A549 (cell line): ENCODE measurements around the gene IGF2BP3. TPM values are rescaled to one million over a fixed set of nuclear protein-coding genes. Genes with fewer than 3 reads are reported as not detected.
A peak's percentile ranks its signal among the peaks of the same experiment; 100 is the strongest.

ENCODE experiments used
- ATAC-seq, 2 experiments: fragments of 200-7000 bp in 1 of 2; fragments of >200 bp in 1 of 2; cut with Nextera tagmentation in 1 of 2; cut with Tn5 transposase in 1 of 2; 3 replicates each; pipeline versions ENCODE4 v1.8.0 to v1.9.1; 2018 to 2020; ENCODE audit warnings: mild to moderate bottlenecking in 1 of 2, moderate library complexity in 1 of 2
- CTCF ChIA-PET: fragments of 300-600 bp; sonication (Branson Sonifier 250); formaldehyde crosslinking; extraction: SDS; loops from one replicate; lab custom pipeline; 2021; ENCODE audit warnings: antibody characterized with exemption, inconsistent platforms; lab: Yijun Ruan, JAX
- POLR2A ChIA-PET: fragments of 350-600 bp; formaldehyde crosslinking; extraction: SDS; loops from one replicate; lab custom pipeline; 2021; ENCODE audit warnings: antibody characterized with exemption, inconsistent platforms; lab: Yijun Ruan, JAX
- DNase-seq, 2 experiments: peaks; one replicate each; pipeline versions ENCODE4 v3.0.0 to v3.0.0-alpha.2; 2011 to 2016; ENCODE audit warnings: low read depth in 1 of 2, low spot score in 1 of 2
- FAIRE-seq: peaks from 2 replicates; lab custom pipeline; 2011; peaks lifted over from hg19 to GRCh38; lab: Jason Lieb, UNC
- H3K27ac ChIP-seq, 2 experiments: fragments of >200 bp; sonication (Bioruptor Twin); formaldehyde crosslinking; 3 replicates each; pipeline ENCODE4 v1.5.1; 2016 to 2017
- H3K4me1 ChIP-seq: fragments of >200 bp; sonication (Bioruptor Twin); formaldehyde crosslinking; 3 replicates; pipeline ENCODE4 v1.6.1; 2016
- H3K4me2 ChIP-seq: fragments of >200 bp; sonication (Bioruptor Twin); formaldehyde crosslinking; 3 replicates; pipeline ENCODE4 v1.6.1; 2016
- H3K4me3 ChIP-seq: fragments of >200 bp; sonication (Bioruptor Twin); formaldehyde crosslinking; 3 replicates; pipeline ENCODE4 v1.5.1; 2016
- H3K9me3 ChIP-seq: fragments of >200 bp; sonication (Bioruptor Twin); formaldehyde crosslinking; 3 replicates; pipeline ENCODE4 v1.6.1; 2016
- CHD4 ChIP-seq: fragments of 200-600 bp; sonication (generic); IDR thresholded peaks from 2 replicates; pipeline ENCODE4 v1.6.1; 2016; ENCODE audit warnings: antibody characterized with exemption, mild to moderate bottlenecking, borderline replicate concordance
- EHMT2 ChIP-seq: fragments of 200-600 bp; sonication (generic); IDR thresholded peaks from 2 replicates; pipeline ENCODE4 v1.6.1; 2016; ENCODE audit warnings: antibody characterized with exemption, low read depth, mild to moderate bottlenecking, moderate library complexity
- ESRRA ChIP-seq: fragments of 150-350 bp; IDR thresholded peaks from 2 replicates; pipeline ENCODE4 v1.6.1; 2014; ENCODE audit warnings: mild to moderate bottlenecking, low read length, borderline replicate concordance
- FOSL2 ChIP-seq, 2 experiments: fragments of 450-650 bp in 1 of 2; fragments of >200 bp in 1 of 2; sonication (Bioruptor Twin) in 1 of 2; formaldehyde crosslinking; IDR thresholded peaks; 2 replicates each; pipeline versions ENCODE4 v1.5.0 to v1.6.1; 2016 to 2020; ENCODE audit warnings: mild to moderate bottlenecking in 1 of 2, moderate library complexity in 1 of 2
- HES2 ChIP-seq: fragments of >200 bp; sonication (Bioruptor Twin); formaldehyde crosslinking; IDR thresholded peaks from 2 replicates; pipeline ENCODE4 v1.6.1; 2016
- HEYL ChIP-seq: fragments of 250-450 bp; sonication (Bioruptor Pico); IDR thresholded peaks from 2 replicates; pipeline ENCODE4 v1.8.0; 2021; ENCODE audit warnings: mild to moderate bottlenecking, moderate library complexity
- HOXB13 ChIP-seq: fragments of 250-450 bp; sonication (Bioruptor Pico); IDR thresholded peaks from 2 replicates; pipeline ENCODE4 v1.5.0; 2020; ENCODE audit warnings: low read depth, mild to moderate bottlenecking, moderate library complexity
- KDM1A ChIP-seq: fragments of 200-600 bp; sonication (generic); IDR thresholded peaks from 2 replicates; pipeline ENCODE4 v1.6.1; 2016; ENCODE audit warnings: low read depth, mild to moderate bottlenecking
- MAFK ChIP-seq: fragments of 450-650 bp; IDR thresholded peaks from 2 replicates; pipeline ENCODE4 v1.6.1; 2014; ENCODE audit not compliant: partially characterized antibody
- MAZ ChIP-seq: fragments of 150-350 bp; IDR thresholded peaks from 2 replicates; pipeline ENCODE4 v1.6.1; 2014; ENCODE audit warnings: antibody characterized with exemption, low read depth, low read length, borderline replicate concordance
- PBX3 ChIP-seq: IDR thresholded peaks from 2 replicates; pipeline ENCODE4 v1.6.1; 2012
- PHF8 ChIP-seq: fragments of 200-600 bp; sonication (generic); IDR thresholded peaks from 2 replicates; pipeline ENCODE4 v1.6.1; 2016; ENCODE audit warnings: low read depth, mild to moderate bottlenecking, antibody characterized with exemption, moderate library complexity, borderline replicate concordance
- POLR2AphosphoS2 ChIP-seq: conservative IDR thresholded peaks from 2 replicates; pipeline ENCODE4 v1.6.1; 2012; ENCODE audit warnings: low read length, improper control_type of control experiment, inconsistent platforms
- REST ChIP-seq: fragments of 200-600 bp; sonication (generic); IDR thresholded peaks from 2 replicates; pipeline ENCODE4 v1.6.1; 2016; ENCODE audit warnings: antibody characterized with exemption, mild to moderate bottlenecking, moderate library complexity
- RNF2 ChIP-seq: fragments of 200-600 bp; sonication (generic); IDR thresholded peaks from 2 replicates; pipeline ENCODE4 v1.6.1; 2016; ENCODE audit warnings: low read depth, mild to moderate bottlenecking, antibody characterized with exemption, moderate library complexity, borderline replicate concordance
- ZNF302 ChIP-seq: fragments of 250-450 bp; sonication (Bioruptor Pico); IDR thresholded peaks from 2 replicates; pipeline ENCODE4 v1.9.0; 2021; ENCODE audit warnings: inconsistent platforms, mild to moderate bottlenecking, moderate library complexity
- whole genome bisulfite sequencing: methylation state at CpG from one replicate; pipeline ENCODE4 v1.1.6; 2017; ENCODE audit errors: missing lambda C conversion rate; 5-methylcytosine and 5-hydroxymethylcytosine counted together
- polyA plus RNA-seq, 4 experiments: library from polyadenylated mRNA; depleted of rRNA in 3 of 4; stranded (reverse); fragments of >200 nt; fragmentation: RNase III in 1 of 4; extraction: RNeasy Plus Mini Kit Qiagen cat#74134 plus additional on column Dnase treatment in 1 of 4; gene quantifications; 2 replicates in 3 of 4; 3 replicates in 1 of 4; pipeline ENCODE4 v1.2.3, GENCODE V29; 2011 to 2017
- TF ChIP-seq, protein P1 (sequence below): fragments of 250-450 bp; sonication (Bioruptor Pico); IDR thresholded peaks from 2 replicates; pipeline ENCODE4 v1.5.0; 2020; ENCODE audit warnings: low read depth, mild to moderate bottlenecking, moderate library complexity
- TF ChIP-seq, protein P2 (sequence below): fragments of 250-450 bp; sonication (Bioruptor Pico); IDR thresholded peaks from 2 replicates; pipeline ENCODE4 v1.5.0; 2021; ENCODE audit warnings: mild to moderate bottlenecking, moderate library complexity, borderline replicate concordance

IGF2BP3 gene
- polyA plus RNA-seq, 2 of the 4 experiments (the other 2 are of a cell fraction): 26.7 to 62.0 TPM

GRCh38 chr7:23338439-23338838 is 131.9 kb downstream of the IGF2BP3 start:
- H3K9me3 ChIP-seq: peaks cover 21% of the 10 kb centered on the region
- H3K27ac ChIP-seq: no peak overlapping the region
- peaks cover 31% of the 10 kb centered on the region for H3K4me1 ChIP-seq
- ChIA-PET CTCF (interaction anchor here (1.6 to 3.4 kb wide), 5 partner anchors 11 to 66 kb away, joined by 3 to 13 read pairs (median 6); partner anchors contain the start of gene MALSU1), POLR2A (interaction anchor here (1.1 kb wide), 1 partner anchor 22 kb away, joined by 3 read pairs; no protein-coding TSS in a partner anchor)
- DNase-seq (no peak), ATAC-seq (no peak), FAIRE-seq (no peak)
- no peak overlapping the region for H3K4me2 ChIP-seq
- H3K4me3 ChIP-seq: no peak overlapping the region
- no peak for TF ChIP-seq ESRRA
- no peak for TF ChIP-seq POLR2AphosphoS2
- TF ChIP-seq MAFK: no peak
- TF ChIP-seq MAZ: no peak
- TF ChIP-seq FOSL2 (IDR thresholded peaks at IDR 0.05): no peak
- TF ChIP-seq FOSL2 (CRISPR knock-in tag; IDR thresholded peaks at IDR 0.05): no peak
- TF ChIP-seq HES2: no peak
- TF ChIP-seq, protein P1, sequence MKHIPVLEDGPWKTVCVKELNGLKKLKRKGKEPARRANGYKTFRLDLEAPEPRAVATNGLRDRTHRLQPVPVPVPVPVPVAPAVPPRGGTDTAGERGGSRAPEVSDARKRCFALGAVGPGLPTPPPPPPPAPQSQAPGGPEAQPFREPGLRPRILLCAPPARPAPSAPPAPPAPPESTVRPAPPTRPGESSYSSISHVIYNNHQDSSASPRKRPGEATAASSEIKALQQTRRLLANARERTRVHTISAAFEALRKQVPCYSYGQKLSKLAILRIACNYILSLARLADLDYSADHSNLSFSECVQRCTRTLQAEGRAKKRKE (CRISPR knock-in tag): no peak
- no peak for TF ChIP-seq CHD4
- WGBS: 88% methylated on average over 2 of the region's 2 CpGs

DNA sequence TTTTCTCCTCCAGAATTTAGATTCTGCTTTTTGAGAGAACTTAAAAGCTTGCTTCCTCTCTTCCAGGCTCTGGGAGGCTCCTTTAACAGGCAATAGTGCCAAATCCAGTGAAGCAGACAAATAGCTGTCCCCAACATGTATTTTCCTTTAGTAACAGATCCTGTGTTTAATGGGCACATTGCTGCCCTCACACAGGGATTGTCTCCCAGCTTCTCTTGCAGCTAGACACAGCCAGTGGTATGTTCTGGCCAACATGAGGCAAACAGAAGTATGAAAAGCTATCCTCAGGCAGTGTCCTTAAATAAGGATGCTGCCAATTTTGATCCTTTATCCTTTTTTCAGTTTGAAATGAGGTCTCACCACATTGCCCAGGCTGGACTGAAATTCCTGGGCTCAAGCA is 132.9 kb downstream of the IGF2BP3 start:
- CTCF ChIA-PET: interaction anchor here (0.9 to 3.4 kb wide), 6 partner anchors 10 to 92 kb away, joined by 3 to 13 read pairs (median 8); no protein-coding TSS in a partner anchor
- FAIRE-seq: no peak
- no peak for ATAC-seq
- no peak overlapping the region for H3K4me3 ChIP-seq
- TF ChIP-seq KDM1A: 0 out of 2 replicates have a peak, but pooled peaks have one; percentile 51
- TF ChIP-seq ESRRA: no peak
- TF ChIP-seq, all 56 proteins: peak for 1
- peak in 1 of 2 experiments; percentile 44 for DNase-seq
- POLR2A ChIA-PET: interaction anchor here (1.2 kb wide), 1 partner anchor 10 kb away, joined by 3 read pairs; no protein-coding TSS in a partner anchor
- no peak overlapping the region for H3K4me2 ChIP-seq
- H3K4me1 ChIP-seq: peaks cover 41% of the 10 kb centered on the region
- H3K9me3 ChIP-seq: peaks cover 21% of the 10 kb centered on the region
- H3K27ac ChIP-seq: no peak overlapping the region

- Histone ChIP-seq H3K4me3 (no peak overlapping the region), H3K4me1 (peaks cover 46% of the 10 kb centered on the region), H3K27ac (no peak overlapping the region), H3K9me3 (peaks cover 21% of the 10 kb centered on the region), H3K4me2 (no peak overlapping the region)
- 86% methylated on average over 6 of the region's 6 CpGs for WGBS
- no peak for FAIRE-seq
- no peak for DNase-seq
- TF ChIP-seq REST (no peak), EHMT2 (no peak), MAFK (no peak), ZNF302 (CRISPR knock-in tag) (no peak), RNF2 (no peak), PBX3 (no peak), PHF8 (no peak), MAZ (no peak), HEYL (CRISPR knock-in tag) (no peak), HOXB13 (no peak), CHD4 (no peak)
- TF ChIP-seq, protein P2, sequence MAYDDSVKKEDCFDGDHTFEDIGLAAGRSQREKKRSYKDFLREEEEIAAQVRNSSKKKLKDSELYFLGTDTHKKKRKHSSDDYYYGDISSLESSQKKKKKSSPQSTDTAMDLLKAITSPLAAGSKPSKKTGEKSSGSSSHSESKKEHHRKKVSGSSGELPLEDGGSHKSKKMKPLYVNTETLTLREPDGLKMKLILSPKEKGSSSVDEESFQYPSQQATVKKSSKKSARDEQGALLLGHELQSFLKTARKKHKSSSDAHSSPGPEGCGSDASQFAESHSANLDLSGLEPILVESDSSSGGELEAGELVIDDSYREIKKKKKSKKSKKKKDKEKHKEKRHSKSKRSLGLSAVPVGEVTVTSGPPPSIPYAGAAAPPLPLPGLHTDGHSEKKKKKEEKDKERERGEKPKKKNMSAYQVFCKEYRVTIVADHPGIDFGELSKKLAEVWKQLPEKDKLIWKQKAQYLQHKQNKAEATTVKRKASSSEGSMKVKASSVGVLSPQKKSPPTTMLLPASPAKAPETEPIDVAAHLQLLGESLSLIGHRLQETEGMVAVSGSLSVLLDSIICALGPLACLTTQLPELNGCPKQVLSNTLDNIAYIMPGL (CRISPR knock-in tag): no peak
- ChIA-PET POLR2A (interaction anchor here (1.2 kb wide), 1 partner anchor 11 kb away, joined by 3 read pairs; no protein-coding TSS in a partner anchor), CTCF (interaction anchor here (0.9 to 3.4 kb wide), 5 partner anchors 11 to 93 kb away, joined by 5 to 13 read pairs (median 9); no protein-coding TSS in a partner anchor)
- ATAC-seq: no peak
Measured at GRCh38 chr7:23336799-23337283, 133.4 kb downstream of the IGF2BP3 start.
